Ramos (cell line): ENCODE data around the gene SCRN2.

Experiments used
- in situ Hi-C: fragments of 300-500 bp; cut with MboI; formaldehyde crosslinking; loops from one replicate; pipeline ENCODE4 v1.14.3; 2022; ENCODE audit warnings: low sequenced_read_pairs; ENCODE audit not compliant: unreplicated experiment

The SCRN2 gene

GRCh38 chr17:47808830-47809480, 32.1 kb downstream of the SCRN2 start:
- in situ Hi-C loops, result no loop called here

- in situ Hi-C loops, result no loop called here
Observed at GRCh38 chr17:47808036-47808829, 32.8 kb downstream of the SCRN2 start.

GRCh38 chr17:47807421-47807820, 33.7 kb downstream of the SCRN2 start:
- in situ Hi-C loops, result no loop called here

- in situ Hi-C loops, result no loop called here
Observed at GRCh38 chr17:47806913-47807255, 34.2 kb downstream of the SCRN2 start.

- in situ Hi-C loops, result no loop called here
Observed at GRCh38 chr17:47806026-47806912, 34.8 kb downstream of the SCRN2 start.

GRCh38 chr17:47804461-47804860, 36.6 kb downstream of the SCRN2 start:
- in situ Hi-C loops, result no loop called here

DNA sequence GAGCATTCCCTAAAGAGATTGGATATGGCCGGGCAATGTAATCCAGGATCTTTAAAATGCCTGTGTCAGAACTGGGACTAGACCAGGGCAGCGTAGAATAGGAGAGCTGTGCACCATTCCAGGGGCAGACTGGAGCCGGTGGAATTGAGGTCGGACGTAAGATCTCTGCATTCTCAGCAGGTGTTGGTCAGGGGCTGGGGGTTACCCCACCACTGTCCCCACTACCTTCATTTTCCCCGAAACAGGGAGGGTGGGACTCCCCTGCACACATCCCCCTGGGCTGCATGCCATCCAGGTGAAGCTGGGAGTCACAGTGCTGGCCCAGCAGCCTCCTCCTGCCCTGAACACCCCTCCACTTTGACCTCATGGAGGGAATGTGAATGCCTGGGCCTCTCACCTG, 37.3 kb downstream of the SCRN2 start:
- in situ Hi-C loops, result no loop called here

- in situ Hi-C loops, result no loop called here
Observed at GRCh38 chr17:47803201-47803600, 37.9 kb downstream of the SCRN2 start.

GRCh38 chr17:47802341-47803022, 38.6 kb downstream of the SCRN2 start:
- in situ Hi-C loops, result no loop called here

DNA sequence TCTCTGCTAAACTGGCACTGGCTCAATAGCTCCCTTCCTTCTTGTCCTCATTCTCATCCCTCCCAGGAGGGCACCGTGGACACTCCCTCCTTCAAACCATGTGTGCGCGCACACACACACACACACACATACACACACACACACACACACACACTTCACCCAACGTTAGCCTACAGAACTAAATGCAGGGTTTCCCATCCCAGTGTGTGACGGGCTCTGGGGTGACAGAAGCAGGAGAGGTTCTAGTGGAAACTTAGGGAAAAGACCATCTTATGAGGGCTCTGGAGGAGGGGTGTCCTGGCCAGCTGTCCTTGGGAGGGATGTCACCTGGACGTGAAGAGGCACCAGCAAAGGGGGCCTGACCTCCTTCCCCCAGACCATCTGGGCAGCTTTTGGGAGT, 39.2 kb downstream of the SCRN2 start:
- in situ Hi-C loops, result no loop called here

DNA sequence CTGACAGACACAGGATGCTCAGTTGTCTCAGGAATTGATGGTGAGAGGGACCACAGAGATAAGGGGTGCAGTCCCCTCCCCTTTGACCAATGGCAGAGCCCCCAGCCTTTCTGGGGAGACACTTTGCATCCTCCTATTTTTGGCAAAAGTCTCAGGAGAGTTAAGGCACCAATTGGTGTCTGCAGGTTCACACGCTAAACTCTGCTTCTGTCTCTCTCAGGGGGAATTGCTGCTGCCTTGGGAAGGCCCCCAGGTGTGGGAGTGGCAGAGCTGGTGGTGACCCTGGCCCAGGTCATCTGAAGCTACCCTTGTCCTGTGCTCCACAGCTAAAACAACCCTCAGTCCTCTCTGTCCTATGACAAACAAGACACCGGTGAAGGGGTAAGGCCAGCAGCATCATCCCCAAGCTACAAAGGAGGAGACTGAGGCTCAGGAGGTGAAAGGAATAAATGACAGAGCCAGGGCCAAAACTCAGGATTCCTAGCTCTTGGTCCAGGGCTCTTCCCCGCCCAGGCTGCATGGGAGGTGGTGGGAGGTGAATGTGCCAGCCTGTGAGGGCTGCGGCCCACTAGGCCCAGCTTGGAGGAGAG, 39.8 kb downstream of the SCRN2 start:
- in situ Hi-C loops, result no loop called here

DNA sequence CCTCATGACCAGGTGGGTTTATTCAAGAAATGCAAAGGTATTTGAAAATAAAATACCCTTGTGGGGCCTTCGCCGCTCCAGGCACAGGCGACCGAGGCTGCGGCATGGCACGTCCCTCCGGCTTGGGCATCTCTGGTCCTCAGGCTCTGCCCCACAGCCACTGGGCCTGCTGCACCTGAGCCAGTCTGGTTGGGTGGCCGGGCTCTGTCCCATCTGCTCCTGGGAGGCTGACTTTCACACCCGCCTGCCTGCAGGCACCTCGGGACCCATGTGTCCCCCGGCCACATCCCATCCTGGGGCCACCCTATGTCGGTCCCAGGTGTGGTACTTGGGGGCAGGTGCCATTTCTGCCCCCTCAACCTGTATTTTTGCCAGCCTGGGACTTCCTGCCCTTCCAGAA, 40.4 kb downstream of the SCRN2 start:
- in situ Hi-C loops, result no loop called here

- in situ Hi-C loops, result no loop called here
Observed at GRCh38 chr17:47797797-47798196, 43.3 kb downstream of the SCRN2 start.

- in situ Hi-C loops, result no loop called here
Observed at GRCh38 chr17:47792979-47793378, 48.1 kb downstream of the SCRN2 start.

DNA sequence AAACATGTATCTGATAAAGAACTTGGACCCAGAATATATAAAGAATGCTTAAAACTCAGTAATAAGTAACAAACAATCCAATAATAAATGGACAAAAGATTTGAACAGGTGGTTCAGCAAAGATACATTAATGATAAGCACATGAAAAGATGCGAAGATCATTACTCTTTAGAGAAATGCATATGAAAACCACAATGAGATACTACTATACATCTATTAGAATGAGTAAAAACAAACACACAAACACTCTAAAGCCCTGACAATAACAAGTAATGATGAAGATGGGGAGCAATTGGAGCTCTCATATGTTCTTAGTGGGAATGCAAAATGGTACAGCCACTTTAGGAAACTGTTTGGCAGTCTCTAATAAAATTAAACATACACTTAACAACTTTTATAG, 48.6 kb downstream of the SCRN2 start:
- in situ Hi-C loops, result no loop called here

DNA sequence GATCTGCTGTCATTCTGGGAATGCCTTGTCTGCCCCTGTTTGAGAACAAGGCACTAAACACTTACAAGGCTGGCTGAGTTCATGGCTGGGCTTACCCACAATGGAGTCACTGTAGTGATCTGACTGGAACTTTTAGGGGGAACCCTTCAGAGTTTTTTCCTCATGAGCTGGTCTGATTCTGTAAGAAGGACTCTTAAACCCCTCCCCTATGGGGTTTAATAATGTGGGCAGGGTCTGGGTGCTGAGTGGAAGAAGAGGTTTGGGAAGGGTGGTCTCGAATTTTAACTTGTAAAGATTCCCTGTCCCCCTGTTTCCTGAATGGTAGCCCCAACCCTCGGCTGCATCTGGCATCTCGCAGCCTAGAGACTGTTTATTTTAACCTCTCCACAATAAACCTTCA, 50.0 kb downstream of the SCRN2 start:
- in situ Hi-C loops, result no loop called here

- in situ Hi-C loops, result no loop called here
Observed at GRCh38 chr17:47789611-47790561, 51.2 kb downstream of the SCRN2 start.
